ENCODE results near the gene CTSA.
"Not testable (repeated sequence)": the region's sequence is repeated elsewhere in the genome, so short reads cannot be mapped to it uniquely, and the experiment has no call there.

The CTSA gene

GRCh38 chr20:45924391-45925261 lies 33.5 kb downstream of the CTSA start:
- Histone ChIP-seq H3K27ac (peak overlapping the region; percentile 21 to 84), H3K4me3 (peak overlapping the region; percentile 40)
- no peak for DNase-seq (ENCODE audit: low spot score)
- TF ChIP-seq CTCF (IDR thresholded peaks at IDR 0.05), result no peak

- Histone ChIP-seq H3K27ac (peak overlapping the region in 1 of 2 donors; percentile 84), H3K4me3 (no peak overlapping the region)
- DNase-seq (ENCODE audit: low spot score), result no peak
- no peak for TF ChIP-seq CTCF (IDR thresholded peaks at IDR 0.05)
Observed at GRCh38 chr20:45925821-45926506, 34.8 kb downstream of the CTSA start.

GRCh38 chr20:45926731-45927070 lies 35.6 kb downstream of the CTSA start:
- Histone ChIP-seq H3K27ac (no peak overlapping the region), H3K4me3 (no peak overlapping the region)
- no peak for DNase-seq (ENCODE audit: low spot score)
- no peak for TF ChIP-seq CTCF (IDR thresholded peaks at IDR 0.05)

GRCh38 chr20:45927071-45927878 lies 36.1 kb downstream of the CTSA start:
- no peak overlapping the region for H3K27ac ChIP-seq
- no peak for DNase-seq (ENCODE audit: low spot score)
- no peak for TF ChIP-seq CTCF (IDR thresholded peaks at IDR 0.05)
- H3K4me3 ChIP-seq, result no peak overlapping the region

- not testable (repeated sequence) for DNase-seq (ENCODE audit: low spot score); H3K27ac ChIP-seq; H3K4me3 ChIP-seq
Observed at GRCh38 chr20:45931680-45932079, 40.5 kb downstream of the CTSA start.

- Histone ChIP-seq H3K4me3 (peak overlapping the region; percentile 89), H3K27ac (peak overlapping the region; percentile 98 to 100)
- TF ChIP-seq CTCF (IDR thresholded peaks at IDR 0.05), result no peak
- DNase-seq (ENCODE audit: low spot score), result no peak
Observed at GRCh38 chr20:45933266-45934045, 42.3 kb downstream of the CTSA start.
